GM12878 (cell line): ENCODE results near the gene TBL1XR1.

ENCODE experiments used
- BMI1 ChIP-seq: fragments of 450-650 bp; IDR thresholded peaks from 2 replicates; pipeline ENCODE4 v1.6.1; 2016; ENCODE audit warnings: mild to moderate bottlenecking, moderate library complexity, borderline replicate concordance
- CHD1 ChIP-seq: IDR thresholded peaks from 2 replicates; pipeline ENCODE4 v1.6.1; 2012; ENCODE audit warnings: low read depth, low read length, improper control_type of control experiment
- CHD2 ChIP-seq: IDR thresholded peaks from 2 replicates; pipeline ENCODE4 v1.6.1; 2011; ENCODE audit warnings: low read depth, low read length, improper control_type of control experiment, borderline replicate concordance
- CTCF ChIP-seq, 3 experiments: IDR thresholded peaks in 2 of 3; conservative IDR thresholded peaks in 1 of 3; 2 replicates each; pipeline ENCODE4 v1.5.1; 2011; ENCODE audit warnings: low read depth in 3 of 3, low read length in 3 of 3, mild to moderate bottlenecking in 3 of 3, control low read depth in 2 of 3, moderate library complexity in 2 of 3, inconsistent platforms in 1 of 3, mixed read lengths in 1 of 3; ENCODE audit not compliant: control insufficient read depth in 2 of 3, insufficient read depth in 1 of 3; ENCODE audit errors: extremely low read depth in 1 of 3
- EZH2 ChIP-seq: IDR thresholded peaks from 2 replicates; pipeline ENCODE4 v1.6.1; 2012; ENCODE audit warnings: low read depth, mild to moderate bottlenecking, control low read depth, inconsistent platforms, low read length, borderline replicate concordance; ENCODE audit not compliant: control insufficient read depth
- FOXM1 ChIP-seq: IDR thresholded peaks from 2 replicates; pipeline ENCODE4 v1.6.1; 2012; ENCODE audit warnings: low read depth, mild to moderate bottlenecking, inconsistent platforms, low read length, moderate library complexity
- NR2C1 ChIP-seq: fragments of 450-650 bp; IDR thresholded peaks from 2 replicates; pipeline ENCODE4 v1.6.1; 2017; ENCODE audit warnings: antibody characterized with exemption, mild to moderate bottlenecking, moderate library complexity
- POLR2AphosphoS5 ChIP-seq: IDR thresholded peaks from 2 replicates; pipeline ENCODE4 v1.6.1; 2011; ENCODE audit warnings: mild to moderate bottlenecking, low read length, inconsistent platforms
- SP1 ChIP-seq: IDR thresholded peaks from one replicate; pipeline ENCODE4 v1.6.1; 2011; ENCODE audit warnings: low read depth, low read length
- SPI1 ChIP-seq: IDR thresholded peaks from 2 replicates; pipeline ENCODE4 v1.6.1; 2011; ENCODE audit warnings: low read depth, mild to moderate bottlenecking, low read length, moderate library complexity, borderline replicate concordance; ENCODE audit not compliant: insufficient read depth
- TBL1XR1 ChIP-seq: IDR thresholded peaks from 2 replicates; pipeline ENCODE4 v1.6.1; 2012; ENCODE audit warnings: low read depth, low read length, improper control_type of control experiment
- TF ChIP-seq, protein P1 (sequence below): IDR thresholded peaks from 2 replicates; pipeline ENCODE4 v1.6.1; 2012; ENCODE audit warnings: low read length, inconsistent platforms
- TF ChIP-seq, protein P2 (sequence below): IDR thresholded peaks from 2 replicates; pipeline ENCODE4 v1.6.1; 2012; ENCODE audit warnings: low read depth, low read length, improper control_type of control experiment
- TF ChIP-seq, protein P3 (sequence below): IDR thresholded peaks from 2 replicates; pipeline ENCODE4 v1.6.1; 2011; ENCODE audit warnings: low read depth, mild to moderate bottlenecking, low read length, moderate library complexity, borderline replicate concordance; ENCODE audit errors: extremely low read depth

- TF ChIP-seq CHD1 (no peak), TBL1XR1 (no peak), FOXM1 (no peak), CTCF (IDR thresholded peaks at IDR 0.05 in 2 of 3, conservative IDR thresholded peaks at IDR 0.05 in 1 of 3; ENCODE audit: control insufficient read depth in 2 of 3, extremely low read depth in 1 of 3, insufficient read depth in 1 of 3, low read depth in 3 of 3, low read length in 3 of 3) (no peak), BMI1 (no peak), CHD2 (no peak), NR2C1 (no peak), SPI1 (no peak), EZH2 (no peak), POLR2AphosphoS5 (no peak), SP1 (no peak)
- TF ChIP-seq, protein P1, sequence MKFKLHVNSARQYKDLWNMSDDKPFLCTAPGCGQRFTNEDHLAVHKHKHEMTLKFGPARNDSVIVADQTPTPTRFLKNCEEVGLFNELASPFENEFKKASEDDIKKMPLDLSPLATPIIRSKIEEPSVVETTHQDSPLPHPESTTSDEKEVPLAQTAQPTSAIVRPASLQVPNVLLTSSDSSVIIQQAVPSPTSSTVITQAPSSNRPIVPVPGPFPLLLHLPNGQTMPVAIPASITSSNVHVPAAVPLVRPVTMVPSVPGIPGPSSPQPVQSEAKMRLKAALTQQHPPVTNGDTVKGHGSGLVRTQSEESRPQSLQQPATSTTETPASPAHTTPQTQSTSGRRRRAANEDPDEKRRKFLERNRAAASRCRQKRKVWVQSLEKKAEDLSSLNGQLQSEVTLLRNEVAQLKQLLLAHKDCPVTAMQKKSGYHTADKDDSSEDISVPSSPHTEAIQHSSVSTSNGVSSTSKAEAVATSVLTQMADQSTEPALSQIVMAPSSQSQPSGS = no peak
- TF ChIP-seq, protein P2, sequence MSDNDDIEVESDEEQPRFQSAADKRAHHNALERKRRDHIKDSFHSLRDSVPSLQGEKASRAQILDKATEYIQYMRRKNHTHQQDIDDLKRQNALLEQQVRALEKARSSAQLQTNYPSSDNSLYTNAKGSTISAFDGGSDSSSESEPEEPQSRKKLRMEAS = no peak
- TF ChIP-seq, protein P3, sequence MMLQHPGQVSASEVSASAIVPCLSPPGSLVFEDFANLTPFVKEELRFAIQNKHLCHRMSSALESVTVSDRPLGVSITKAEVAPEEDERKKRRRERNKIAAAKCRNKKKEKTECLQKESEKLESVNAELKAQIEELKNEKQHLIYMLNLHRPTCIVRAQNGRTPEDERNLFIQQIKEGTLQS = no peak
These were observed 15.5 kb upstream of the TBL1XR1 start for GRCh38 chr3:177212756-177213155.
